IPS-15b (cell line): ENCODE data around the gene SLC36A1.
A peak's percentile ranks its signal among the peaks of the same experiment; 100 is the strongest.

Source experiments
- H3K27me3 ChIP-seq: one replicate; pipeline ENCODE4 v1.6.1; 2013; ENCODE audit warnings: low read length; ENCODE audit not compliant: control insufficient read depth, insufficient read depth
- H3K36me3 ChIP-seq: one replicate; pipeline ENCODE4 v1.6.1; 2013; ENCODE audit warnings: low read length; ENCODE audit not compliant: control insufficient read depth, insufficient read depth
- H3K4me1 ChIP-seq: one replicate; pipeline ENCODE4 v1.6.1; 2013; ENCODE audit warnings: mild to moderate bottlenecking, low read length; ENCODE audit not compliant: control insufficient read depth, insufficient read depth
- H3K4me3 ChIP-seq: one replicate; pipeline ENCODE4 v1.5.1; 2013; ENCODE audit warnings: low read depth, low read length
- H3K9ac ChIP-seq: one replicate; pipeline ENCODE4 v1.6.1; 2013; ENCODE audit warnings: low read depth, mild to moderate bottlenecking, low read length
- H3K9me3 ChIP-seq: one replicate; pipeline ENCODE4 v1.6.1; 2013; ENCODE audit warnings: mild to moderate bottlenecking, low read length; ENCODE audit not compliant: control insufficient read depth, insufficient read depth

SLC36A1 gene

GRCh38 chr5:151430731-151431130, 16.7 kb upstream of the SLC36A1 start:
- no peak overlapping the region for H3K4me3 ChIP-seq

GRCh38 chr5:151431666-151432065, 15.7 kb upstream of the SLC36A1 start:
- H3K4me1 ChIP-seq = no peaks in the 10 kb centered on the region
- H3K9ac ChIP-seq = no peak overlapping the region
- H3K27me3 ChIP-seq = no peaks in the 10 kb centered on the region
- no peak overlapping the region for H3K4me3 ChIP-seq
- H3K36me3 ChIP-seq = no peaks in the 10 kb centered on the region
- H3K9me3 ChIP-seq = no peaks in the 10 kb centered on the region

More at GRCh38 chr5:151430731-151431130, 16.7 kb upstream of the SLC36A1 start:
- no peaks in the 10 kb centered on the region for H3K4me1 ChIP-seq
- no peaks in the 10 kb centered on the region for H3K36me3 ChIP-seq
- no peak overlapping the region for H3K9ac ChIP-seq
- no peaks in the 10 kb centered on the region for H3K27me3 ChIP-seq
- no peaks in the 10 kb centered on the region for H3K9me3 ChIP-seq

GRCh38 chr5:151432210-151432609, 15.2 kb upstream of the SLC36A1 start:
- H3K9me3 ChIP-seq = no peaks in the 10 kb centered on the region
- no peaks in the 10 kb centered on the region for H3K4me1 ChIP-seq
- no peaks in the 10 kb centered on the region for H3K27me3 ChIP-seq
- H3K4me3 ChIP-seq = no peak overlapping the region
- no peaks in the 10 kb centered on the region for H3K36me3 ChIP-seq
- no peak overlapping the region for H3K9ac ChIP-seq

GRCh38 chr5:151434570-151435237, 12.7 kb upstream of the SLC36A1 start:
- Histone ChIP-seq H3K4me3 (no peak overlapping the region), H3K9ac (no peak overlapping the region), H3K4me1 (no peaks in the 10 kb centered on the region), H3K9me3 (no peaks in the 10 kb centered on the region), H3K27me3 (no peaks in the 10 kb centered on the region), H3K36me3 (no peaks in the 10 kb centered on the region)

- no peaks in the 10 kb centered on the region for H3K27me3 ChIP-seq
- H3K4me3 ChIP-seq = peak overlapping the region; percentile 96
- H3K9ac ChIP-seq = peak overlapping the region; percentile 66
- H3K4me1 ChIP-seq = peaks cover 6% of the 10 kb centered on the region
- H3K9me3 ChIP-seq = no peaks in the 10 kb centered on the region
- no peaks in the 10 kb centered on the region for H3K36me3 ChIP-seq
These were observed 909 bp downstream of the SLC36A1 start for GRCh38 chr5:151448038-151448985.

GRCh38 chr5:151449297-151449696, 1.9 kb downstream of the SLC36A1 start:
- Histone ChIP-seq H3K9me3 (no peaks in the 10 kb centered on the region), H3K4me3 (no peak overlapping the region), H3K4me1 (peaks cover 9% of the 10 kb centered on the region), H3K36me3 (no peaks in the 10 kb centered on the region), H3K27me3 (no peaks in the 10 kb centered on the region), H3K9ac (no peak overlapping the region)

- Histone ChIP-seq H3K4me1 (peaks cover 11% of the 10 kb centered on the region), H3K27me3 (no peaks in the 10 kb centered on the region), H3K9ac (no peak overlapping the region), H3K36me3 (no peaks in the 10 kb centered on the region), H3K4me3 (no peak overlapping the region), H3K9me3 (no peaks in the 10 kb centered on the region)
These were observed 2.4 kb downstream of the SLC36A1 start for GRCh38 chr5:151449839-151450238.

GRCh38 chr5:151450605-151451004, 3.2 kb downstream of the SLC36A1 start:
- H3K4me3 ChIP-seq = no peak overlapping the region
- H3K9ac ChIP-seq = no peak overlapping the region
- H3K9me3 ChIP-seq = no peaks in the 10 kb centered on the region
- H3K4me1 ChIP-seq = peaks cover 11% of the 10 kb centered on the region
- H3K36me3 ChIP-seq = no peaks in the 10 kb centered on the region
- H3K27me3 ChIP-seq = no peaks in the 10 kb centered on the region

- no peak overlapping the region for H3K4me3 ChIP-seq
- H3K36me3 ChIP-seq = no peaks in the 10 kb centered on the region
- no peak overlapping the region for H3K9ac ChIP-seq
- no peaks in the 10 kb centered on the region for H3K27me3 ChIP-seq
- peaks cover 11% of the 10 kb centered on the region for H3K4me1 ChIP-seq
- no peaks in the 10 kb centered on the region for H3K9me3 ChIP-seq
These were observed 4.5 kb downstream of the SLC36A1 start for GRCh38 chr5:151451626-151452520.

- Histone ChIP-seq H3K27me3 (no peaks in the 10 kb centered on the region), H3K4me1 (peaks cover 6% of the 10 kb centered on the region), H3K9me3 (no peaks in the 10 kb centered on the region), H3K4me3 (no peak overlapping the region), H3K36me3 (no peaks in the 10 kb centered on the region), H3K9ac (no peak overlapping the region)
These were observed 6.8 kb downstream of the SLC36A1 start for GRCh38 chr5:151454166-151454565.

GRCh38 chr5:151454889-151455288, 7.5 kb downstream of the SLC36A1 start:
- H3K9me3 ChIP-seq = no peaks in the 10 kb centered on the region
- peaks cover 5% of the 10 kb centered on the region for H3K4me1 ChIP-seq
- H3K9ac ChIP-seq = no peak overlapping the region
- H3K36me3 ChIP-seq = no peaks in the 10 kb centered on the region
- no peak overlapping the region for H3K4me3 ChIP-seq
- no peaks in the 10 kb centered on the region for H3K27me3 ChIP-seq
